IPS-NIHi7 (cell line): ENCODE data around the gene FRK.
"Not testable (repeated sequence)": the region's sequence is repeated elsewhere in the genome, so short reads cannot be mapped to it uniquely, and the experiment has no call there.

Experiments
- DNase-seq: peaks from one replicate; pipeline ENCODE4 v3.0.0; 2012; ENCODE audit warnings: mixed read lengths; ENCODE audit errors: extremely low spot score

Gene FRK

DNA sequence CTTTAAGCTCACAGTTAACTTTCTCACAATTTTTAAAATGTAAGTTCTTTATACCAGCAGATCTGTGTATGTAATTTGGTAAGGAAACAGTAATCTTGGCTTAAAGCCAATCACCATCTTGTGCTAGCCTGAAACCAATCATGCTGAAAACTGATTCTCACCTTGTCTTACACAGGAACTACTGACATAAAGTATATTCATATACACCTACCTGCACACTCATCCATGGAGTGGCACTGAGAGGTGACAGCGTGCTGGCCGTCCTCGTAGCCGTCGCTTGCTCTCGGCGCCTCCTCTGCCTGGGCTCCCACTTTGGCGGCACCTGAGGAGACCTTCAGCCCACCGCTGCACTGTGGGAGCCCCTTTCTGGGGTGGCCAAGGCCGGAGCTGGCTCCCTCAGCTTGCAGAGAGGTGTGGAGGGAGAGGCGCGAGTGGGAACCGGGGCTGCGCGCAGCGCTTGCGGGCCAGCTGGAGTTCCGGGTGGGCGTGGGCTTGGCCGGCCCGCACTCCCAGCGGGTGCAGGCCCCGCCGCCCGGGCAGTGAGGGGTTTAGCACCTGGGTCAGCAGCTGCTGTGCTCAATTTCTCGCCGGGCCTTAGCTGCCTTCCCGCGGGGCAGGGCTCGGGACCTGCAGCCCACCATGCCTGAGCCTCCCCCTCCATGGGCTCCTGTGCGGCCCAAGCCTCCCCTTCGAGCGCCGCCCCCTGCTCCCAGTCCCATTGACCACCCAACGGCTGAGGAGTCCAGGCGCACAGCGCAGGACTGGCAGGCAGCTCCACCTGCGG, 171.8 kb downstream of the FRK start:
- DNase-seq: not testable (repeated sequence)

- DNase-seq: no peak
Measured at GRCh38 chr6:115887891-115888290, 172.8 kb downstream of the FRK start.

- no peak for DNase-seq
Measured at GRCh38 chr6:115885636-115886366, 174.9 kb downstream of the FRK start.

GRCh38 chr6:115882771-115883170, 177.9 kb downstream of the FRK start:
- DNase-seq: no peak

DNA sequence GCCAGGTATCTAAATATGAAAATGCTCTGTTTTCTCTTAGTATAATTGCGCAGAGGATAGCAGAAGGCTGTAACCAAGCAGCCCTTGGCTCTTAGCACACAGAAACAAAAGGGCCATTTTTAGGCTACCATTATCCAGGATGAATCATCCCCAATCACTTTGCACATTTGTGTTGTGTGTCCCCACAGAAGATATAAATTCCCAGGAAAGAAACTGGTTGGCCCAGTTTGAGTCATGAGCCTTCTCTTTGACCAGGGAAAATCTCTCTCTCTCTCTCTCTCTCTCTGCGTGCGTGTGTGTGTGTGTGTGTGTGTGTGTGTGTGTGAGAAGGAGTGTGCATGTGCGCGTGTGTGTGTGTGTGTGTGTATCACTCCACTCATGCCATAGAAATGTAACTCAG, 178.5 kb downstream of the FRK start:
- DNase-seq: no peak
